GM12878 (cell line): ENCODE data around the gene TOX2. TPM values are rescaled to one million over a fixed set of nuclear protein-coding genes. Genes with fewer than 3 reads are reported as not detected.

Experiments used
- ATAC-seq: fragments of 200-7000 bp; cut with Tn5 transposase; 3 replicates; pipeline ENCODE4 v1.9.1; 2020; ENCODE audit warnings: mild to moderate bottlenecking, moderate library complexity
- BruUV-seq: library from RNA; stranded (reverse); fragments of 400-500 nt; replicated peaks from 2 replicates; lab custom pipeline; 2021; lab: Mats Ljungman, UMichigan
- CTCF ChIA-PET: fragments of 300-600 bp; sonication (Branson Sonifier 250); formaldehyde crosslinking; extraction: SDS; loops from one replicate; lab custom pipeline; 2021; ENCODE audit warnings: inconsistent platforms; lab: Yijun Ruan, JAX
- POLR2A ChIA-PET: fragments of 350-600 bp; formaldehyde crosslinking; extraction: SDS; loops from one replicate; lab custom pipeline; 2021; ENCODE audit warnings: inconsistent platforms; lab: Charles Lee
- RAD21 ChIA-PET: fragments of 300-600 bp; sonication (Branson Sonifier 250); formaldehyde crosslinking; loops from one replicate; lab custom pipeline; 2023; ENCODE audit warnings: antibody characterized with exemption; ENCODE audit not compliant: unreplicated experiment; lab: Charles Lee
- SMC1A ChIA-PET: fragments of 300-600 bp; sonication (Branson Sonifier 250); formaldehyde crosslinking; loops from one replicate; lab custom pipeline; 2023; ENCODE audit not compliant: unreplicated experiment, uncharacterized antibody; lab: Charles Lee
- DNase-seq: peaks from one replicate; pipeline ENCODE4 v3.0.0-alpha.2; 2011; ENCODE audit warnings: low read depth, low spot score
- FAIRE-seq: peaks from 3 replicates; lab custom pipeline; 2011; peaks lifted over from hg19 to GRCh38; lab: Jason Lieb, UNC
- H2AFZ ChIP-seq: 2 replicates; pipeline ENCODE4 v1.6.0; 2011; ENCODE audit warnings: low read depth, low read length, control low read depth; ENCODE audit not compliant: control insufficient read depth
- H3K27ac ChIP-seq: 2 replicates; pipeline ENCODE4 v1.5.1; 2011; ENCODE audit warnings: control low read depth; ENCODE audit not compliant: control insufficient read depth, insufficient read depth
- H3K27me3 ChIP-seq, 2 experiments: replicated peaks in 1 of 2; 2 replicates each; pipeline versions ENCODE4 v1.6.0 to v1.6.1; 2011; ENCODE audit warnings: low read length in 1 of 2; ENCODE audit not compliant: control insufficient read depth in 2 of 2, insufficient read depth in 2 of 2
- H3K36me3 ChIP-seq, 2 experiments: 2 replicates each; pipeline ENCODE4 v1.5.1; 2011; ENCODE audit warnings: low read length in 1 of 2; ENCODE audit not compliant: control insufficient read depth in 2 of 2, insufficient read depth in 2 of 2
- H3K4me1 ChIP-seq: 2 replicates; pipeline ENCODE4 v1.6.1; 2011; ENCODE audit warnings: mild to moderate bottlenecking, low read length, moderate library complexity, mixed read lengths; ENCODE audit not compliant: control insufficient read depth, insufficient read depth
- H3K4me2 ChIP-seq: 2 replicates; pipeline ENCODE4 v1.6.0; 2011; ENCODE audit warnings: control low read depth; ENCODE audit not compliant: control insufficient read depth, insufficient read depth
- H3K4me3 ChIP-seq: fragments of 200-600 bp; sonication (generic); 2 replicates; pipeline ENCODE4 v1.5.1; 2016
- H3K79me2 ChIP-seq: 2 replicates; pipeline ENCODE4 v1.6.0; 2011; ENCODE audit warnings: low read length; ENCODE audit not compliant: control insufficient read depth, insufficient read depth
- H3K9ac ChIP-seq: 2 replicates; pipeline ENCODE4 v1.8.0; 2011; ENCODE audit warnings: low read length, control low read depth, mixed read lengths; ENCODE audit not compliant: control insufficient read depth, insufficient read depth
- H3K9me3 ChIP-seq: replicated peaks from 3 replicates; pipeline ENCODE4 v1.5.1; 2011; ENCODE audit warnings: mild to moderate bottlenecking, low read length; ENCODE audit not compliant: control insufficient read depth, insufficient read depth
- H4K20me1 ChIP-seq: 2 replicates; pipeline ENCODE4 v1.6.0; 2011; ENCODE audit not compliant: control insufficient read depth, insufficient read depth
- CEBPB ChIP-seq, 2 experiments: fragments of 150-350 bp in 1 of 2; IDR thresholded peaks; 2 replicates each; pipeline ENCODE4 v1.6.1; 2012 to 2014; ENCODE audit warnings: low read depth in 2 of 2, low read length in 2 of 2, borderline replicate concordance in 1 of 2, inconsistent platforms in 1 of 2
- EED ChIP-seq: sonication (generic); IDR thresholded peaks from 2 replicates; pipeline ENCODE4 v1.6.1; 2016; ENCODE audit warnings: antibody characterized with exemption, low read depth
- PAX8 ChIP-seq: fragments of 450-650 bp; IDR thresholded peaks from 2 replicates; pipeline ENCODE4 v1.6.1; 2017; ENCODE audit warnings: mild to moderate bottlenecking, moderate library complexity
- RCOR1 ChIP-seq: conservative IDR thresholded peaks from 2 replicates; pipeline ENCODE4 v1.6.1; 2012; ENCODE audit warnings: low read depth, low read length, improper control_type of control experiment
- RELB ChIP-seq: fragments of 450-650 bp; IDR thresholded peaks from 2 replicates; pipeline ENCODE4 v1.6.1; 2017; ENCODE audit warnings: low read depth, mild to moderate bottlenecking, moderate library complexity
- SKIL ChIP-seq: fragments of 450-650 bp; IDR thresholded peaks from 2 replicates; pipeline ENCODE4 v1.6.1; 2017; ENCODE audit warnings: mild to moderate bottlenecking, low read depth, inconsistent platforms; ENCODE audit not compliant: poor library complexity, severe bottlenecking
- STAT1 ChIP-seq: fragments of 450-650 bp; conservative IDR thresholded peaks from 2 replicates; pipeline ENCODE4 v1.6.1; 2014; ENCODE audit warnings: antibody characterized with exemption, mild to moderate bottlenecking
- TCF7 ChIP-seq: IDR thresholded peaks from 2 replicates; pipeline ENCODE4 v1.6.1; 2014; ENCODE audit warnings: antibody characterized with exemption, borderline replicate concordance
- ZBED1 ChIP-seq: IDR thresholded peaks from 2 replicates; pipeline ENCODE4 v1.6.1; 2016; ENCODE audit warnings: borderline replicate concordance
- ZNF217 ChIP-seq: fragments of 450-650 bp; IDR thresholded peaks from 2 replicates; pipeline ENCODE4 v1.6.1; 2017; ENCODE audit warnings: antibody characterized with exemption, mild to moderate bottlenecking
- WGBS: methylation state at CpG from one replicate; pipeline ENCODE4 v1.1.6; 2016; ENCODE audit warnings: low lambda C conversion rate; ENCODE audit not compliant: insufficient replicate concordance, insufficient coverage; ENCODE audit errors: missing lambda C conversion rate; 5-methylcytosine and 5-hydroxymethylcytosine counted together
- in situ Hi-C: fragments of 300-500 bp; cut with MboI; formaldehyde crosslinking; loops from 9 replicates; pipeline ENCODE4 v1.14.3; 2018; ENCODE audit warnings: mixed read lengths
- intact Hi-C: fragments of 100-400 bp; cut with micrococcal nuclease; formaldehyde crosslinking; loops from one replicate; pipeline ENCODE4 v1.14.2; 2022; ENCODE audit not compliant: unreplicated experiment
- polyA plus RNA-seq, 11 experiments: library from polyadenylated mRNA; depleted of rRNA in 4 of 11; unstranded in 6 of 11; stranded (reverse) in 5 of 11; fragments of >200 nt; fragmentation: Nextera tagmentation in 4 of 11; fragmentation: Illumina TruSeq in 1 of 11; extraction: Ambion mirVana in 4 of 11; extraction: Trizol in 1 of 11; gene quantifications; 1 replicate in 1 of 11; 2 replicates in 10 of 11; pipeline versions ENCODE4 v1.2.1 to v1.2.3, GENCODE V29; 2011 to 2016; ENCODE audit warnings: inconsistent platforms in 2 of 11, missing spikeins in 2 of 11, low read depth in 1 of 11
- total RNA-seq, 4 experiments: library from RNA; depleted of rRNA in 3 of 4; stranded (reverse); fragments of >200 nt in 3 of 4; fragmentation: Illumina TruSeq in 1 of 4; extraction: Trizol in 1 of 4; gene quantifications; 2 replicates each; pipeline versions ENCODE4 v1.2.1 to v1.2.3, GENCODE V29; 2013 to 2021

Gene TOX2
- total and polyA plus RNA-seq, 10 of the 15 experiments (the other 5 are each of a cell fraction or from before 2014, with no cell fraction given): 2.6 to 40.5 (median 7.9) TPM

GRCh38 chr20:44035924-44036323, 121.3 kb downstream of the TOX2 start (continued):
- TF ChIP-seq SKIL (no peak), EED (no peak), RCOR1 (no peak), ZBED1 (no peak)

- no peak for TF ChIP-seq ZNF217
- TF ChIP-seq STAT1: no peak
- TF ChIP-seq PAX8: no peak
- TF ChIP-seq CEBPB (IDR thresholded peaks at IDR 0.05; ENCODE audit: borderline replicate concordance in 1 of 2, low read depth in 2 of 2, low read length in 2 of 2): no peak
- no peak for TF ChIP-seq TCF7
- no peak for TF ChIP-seq RELB
- no peak overlapping the region for H3K4me3 ChIP-seq
- RAD21 ChIA-PET: no interaction called here
- intact Hi-C loops: no loop called here
- no peak overlapping the region for H3K27ac ChIP-seq
- in situ Hi-C loops: no loop called here
- no peaks in the 10 kb centered on the region for H3K9me3 ChIP-seq
- DNase-seq (no peak), ATAC-seq (no peak), FAIRE-seq (no peak)
- H3K4me1 ChIP-seq: peaks cover 5% of the 10 kb centered on the region
- no peak overlapping the region for H3K9ac ChIP-seq
- no peaks in the 10 kb centered on the region for H3K36me3 ChIP-seq
- no peaks in the 10 kb centered on the region for H3K79me2 ChIP-seq
- no peak overlapping the region for H2AFZ ChIP-seq
- 96% methylated on average over 4 of the region's 4 CpGs for WGBS
- H3K4me2 ChIP-seq: no peak overlapping the region
- POLR2A ChIA-PET: no interaction called here
- no peaks in the 10 kb centered on the region for H3K27me3 ChIP-seq
- no peaks in the 10 kb centered on the region for H4K20me1 ChIP-seq
- SMC1A ChIA-PET: no interaction called here
- CTCF ChIA-PET: interaction anchor here (1.2 kb wide), 1 partner anchor 13 kb away, joined by 3 read pairs; no protein-coding TSS in a partner anchor
- no TSS peak for BruUV-seq
Observed at GRCh38 chr20:44036441-44036840, 121.8 kb downstream of the TOX2 start.
